Hematopoietic multipotent progenitor cell (in vitro differentiated cells): ENCODE measurements around the gene SLC25A25. TPM values are rescaled to one million over a fixed set of nuclear protein-coding genes. Genes with fewer than 3 reads are reported as not detected.

ENCODE experiments used
- DNase-seq, 3 donors: peaks; one replicate each; pipeline ENCODE4 v3.0.0-alpha.2; 2011 to 2015; ENCODE audit warnings: low read depth in 2 of 3, low spot score in 2 of 3
- total RNA-seq: library from RNA; depleted of rRNA; stranded (reverse); fragments of >200 nt; gene quantifications from one replicate; pipeline ENCODE4 v1.2.3, GENCODE V29; 2012

The SLC25A25 gene
- total RNA-seq, 1 donor = 14.8 TPM

DNA sequence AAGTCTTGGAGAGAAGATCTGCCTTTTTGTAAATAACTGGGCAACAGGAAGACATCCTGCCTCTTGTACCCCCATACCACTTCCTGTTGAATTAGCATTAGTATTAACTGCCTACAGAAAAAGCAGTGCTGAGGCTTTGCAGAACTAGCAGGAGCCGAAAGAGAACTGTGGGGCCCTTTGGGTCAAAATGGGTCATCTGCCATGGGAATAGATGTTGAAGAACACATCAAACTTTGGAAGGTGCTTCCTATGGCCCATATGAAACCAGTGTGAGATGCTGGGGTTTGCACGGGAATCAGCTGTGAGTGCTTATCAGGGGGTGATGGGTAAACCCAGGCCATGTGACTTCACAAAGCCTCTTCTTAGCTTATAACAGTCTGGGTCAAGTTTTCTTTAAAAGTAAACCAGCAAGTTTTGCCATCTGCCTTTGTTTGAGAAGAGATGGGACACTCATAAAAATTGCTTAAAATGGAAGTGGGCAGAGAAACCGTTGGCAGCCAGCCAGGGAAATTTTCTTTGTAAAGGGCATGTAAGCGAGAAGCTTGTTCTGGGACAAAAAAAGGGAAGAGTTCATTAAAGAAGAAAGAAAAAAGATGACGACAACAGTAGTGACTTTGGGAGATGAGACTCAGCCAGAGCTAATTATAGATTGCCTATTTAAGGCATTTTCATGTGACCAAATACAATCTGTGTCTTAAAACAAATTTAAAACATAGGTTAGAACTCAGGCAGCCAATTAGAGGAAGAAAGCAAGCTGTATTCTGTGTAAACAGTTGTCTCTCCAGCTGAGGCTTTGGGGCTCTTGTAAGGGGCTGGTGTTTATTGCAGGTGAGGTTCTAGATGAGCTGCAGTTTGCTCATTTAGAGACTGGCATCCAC is 4.4 kb downstream of the SLC25A25 start:
- peak in 2 of 3 donors; percentile 79 to 84 for DNase-seq

DNA sequence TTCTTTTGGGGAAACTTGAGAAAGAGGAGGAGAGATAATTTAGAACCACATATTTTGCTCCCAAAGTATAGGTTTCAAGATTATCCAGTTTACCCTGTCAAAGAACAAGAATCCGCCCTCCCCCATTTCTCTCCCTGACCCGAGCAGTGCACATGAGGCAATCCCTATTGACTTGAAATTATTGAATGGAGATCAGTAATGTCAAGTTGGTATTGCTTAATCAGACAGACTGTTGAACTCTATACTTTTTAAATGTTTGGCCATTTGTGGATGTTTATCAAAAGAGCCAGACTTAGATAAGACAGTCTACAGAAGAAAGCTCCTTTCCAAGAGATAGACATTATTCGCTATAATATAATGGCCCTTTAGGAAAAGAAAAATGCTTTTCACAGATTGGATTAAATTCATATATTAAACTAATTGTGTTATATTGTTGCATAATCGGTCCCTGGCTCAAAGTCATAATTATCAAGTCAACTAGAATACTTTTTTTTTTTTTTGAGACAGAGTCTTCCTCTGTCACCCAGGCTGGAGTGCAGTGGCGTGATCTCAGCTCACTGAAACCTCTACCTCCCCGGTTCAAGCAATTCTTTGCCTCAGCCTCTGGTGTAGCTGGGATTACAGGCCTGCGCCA is 5.3 kb downstream of the SLC25A25 start:
- no peak for DNase-seq

DNA sequence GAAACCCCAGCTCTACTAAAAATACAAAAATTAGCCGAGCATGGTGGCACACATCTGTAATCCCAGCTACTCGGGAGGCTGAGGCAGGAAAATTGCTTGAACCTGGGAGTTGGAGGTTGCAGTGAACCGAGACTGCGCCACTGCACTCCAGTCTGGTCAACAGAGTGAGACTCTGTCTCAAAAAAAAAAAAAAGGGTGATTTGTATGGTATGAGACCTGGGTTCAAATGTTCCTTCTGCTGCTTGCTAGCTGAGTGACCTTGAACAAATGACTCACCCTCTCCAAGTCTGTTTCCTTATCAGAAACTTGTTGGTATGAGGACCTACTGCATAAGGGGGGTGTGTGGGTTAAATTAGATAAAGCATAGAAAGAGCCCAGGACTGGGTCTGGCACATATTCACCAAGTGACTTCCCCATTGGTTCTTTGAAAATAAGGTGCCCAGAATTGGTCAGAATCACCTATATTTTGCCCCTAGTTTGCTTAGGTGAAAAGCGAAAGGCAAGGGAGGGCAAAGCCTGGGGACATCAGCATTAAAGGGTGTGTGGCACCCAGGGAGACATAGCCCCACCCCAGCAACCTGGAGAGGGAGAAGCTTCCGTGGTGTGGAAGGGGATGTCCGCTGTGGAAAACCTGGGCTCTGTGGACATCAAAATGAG is 9.9 kb downstream of the SLC25A25 start:
- DNase-seq = no peak

DNA sequence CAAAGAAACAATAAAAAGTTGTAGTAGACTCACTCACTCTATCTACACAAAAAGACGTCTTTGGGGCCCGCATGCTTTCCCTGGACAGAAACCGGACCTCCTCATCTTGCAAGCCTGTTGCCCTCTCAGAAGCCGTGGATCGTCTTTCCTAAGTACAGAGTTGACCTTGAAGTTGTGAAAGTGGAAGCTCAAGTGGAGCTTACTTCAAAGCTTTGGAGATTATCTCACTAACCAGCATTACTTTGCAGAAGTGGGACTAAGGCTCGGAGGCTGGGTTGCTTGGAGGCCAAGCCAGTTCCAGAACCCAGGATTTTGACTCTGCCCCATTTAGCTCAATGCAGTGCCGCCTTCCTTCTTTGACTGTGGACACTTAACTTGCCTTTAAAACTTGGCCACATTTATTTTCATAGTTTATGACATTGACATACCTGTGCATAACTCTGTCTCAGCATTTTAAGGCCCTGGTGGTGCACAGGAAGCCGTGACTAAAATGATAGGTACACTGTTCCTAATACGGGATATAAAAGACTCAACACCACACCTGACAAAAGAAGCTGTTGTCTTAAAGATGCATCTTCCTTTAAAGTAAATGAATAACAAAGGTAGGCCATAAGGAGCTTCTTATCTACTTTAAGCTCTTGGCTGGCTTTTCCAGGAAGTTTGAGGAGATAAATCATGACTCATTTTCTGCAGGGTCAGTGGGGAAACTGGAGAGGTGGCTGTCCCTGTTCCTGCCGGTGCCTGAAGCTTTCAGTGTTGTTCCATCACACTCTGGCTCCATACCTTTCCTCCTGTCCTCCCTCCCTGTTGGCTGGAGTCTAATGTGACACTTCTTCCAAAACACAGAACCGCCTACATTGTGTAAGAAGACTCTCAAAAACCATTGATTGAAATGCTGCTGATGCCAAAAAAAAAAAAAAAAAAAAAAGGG is 10.7 kb downstream of the SLC25A25 start:
- DNase-seq = no peak

DNA sequence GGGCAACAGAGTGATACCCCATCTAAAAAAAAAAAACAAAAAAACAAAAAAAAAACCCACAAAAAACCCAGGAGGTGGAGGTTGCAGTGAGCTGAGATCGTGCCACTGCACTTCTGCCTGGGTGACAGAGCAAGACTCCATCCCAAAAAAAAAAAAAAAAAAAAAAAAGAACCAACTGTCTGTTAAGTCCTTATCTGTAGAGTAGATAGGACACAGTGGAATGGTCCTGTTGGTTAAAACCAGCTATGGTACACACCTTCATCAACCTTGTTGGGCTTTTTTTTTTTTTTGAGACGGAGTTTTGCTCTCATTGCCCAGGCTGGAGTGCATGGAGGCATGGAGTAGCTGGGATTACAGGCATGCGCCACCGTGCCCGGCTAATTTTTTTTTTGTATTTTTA is 12.2 kb downstream of the SLC25A25 start:
- DNase-seq = no peak

DNA sequence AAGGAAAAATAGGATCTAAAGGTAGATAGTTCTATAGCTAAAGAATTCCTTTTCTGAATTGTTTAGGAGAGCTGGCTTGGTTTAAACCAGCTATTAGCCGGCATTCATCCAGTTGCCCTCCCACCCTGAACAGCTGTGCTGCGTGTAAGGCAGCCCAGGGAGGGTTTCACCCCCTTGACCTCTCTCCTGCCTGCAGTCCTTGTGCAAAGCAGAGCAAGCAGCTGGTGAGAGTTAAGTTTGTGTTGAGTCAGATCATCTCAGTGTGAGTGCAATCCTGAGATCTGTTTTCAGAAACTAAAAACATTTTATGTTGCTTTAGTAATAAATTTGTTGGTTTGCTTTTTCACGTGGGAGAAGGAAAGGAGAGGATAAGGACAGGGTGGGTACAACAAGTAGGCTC is 13.0 kb downstream of the SLC25A25 start:
- no peak for DNase-seq

DNA sequence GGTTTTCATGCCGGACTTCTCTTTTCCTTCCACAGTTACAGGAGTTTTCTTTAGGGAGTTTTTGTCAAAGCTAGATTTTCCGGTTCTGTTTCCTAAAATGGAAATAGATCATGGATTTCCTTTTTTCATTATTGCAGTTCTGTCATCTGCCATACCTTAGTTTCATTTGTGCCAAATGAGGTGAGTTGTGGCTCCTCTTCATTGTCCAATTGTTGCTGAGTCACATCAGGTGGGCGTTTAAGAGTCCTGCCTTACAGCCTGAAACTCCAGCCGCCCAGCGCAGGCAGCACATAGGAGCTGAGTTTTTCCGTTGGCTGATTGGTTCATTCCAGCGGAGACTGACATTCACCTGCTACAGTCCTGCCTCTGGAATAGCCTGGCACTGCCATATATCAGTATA is 14.1 kb downstream of the SLC25A25 start:
- DNase-seq = no peak

DNA sequence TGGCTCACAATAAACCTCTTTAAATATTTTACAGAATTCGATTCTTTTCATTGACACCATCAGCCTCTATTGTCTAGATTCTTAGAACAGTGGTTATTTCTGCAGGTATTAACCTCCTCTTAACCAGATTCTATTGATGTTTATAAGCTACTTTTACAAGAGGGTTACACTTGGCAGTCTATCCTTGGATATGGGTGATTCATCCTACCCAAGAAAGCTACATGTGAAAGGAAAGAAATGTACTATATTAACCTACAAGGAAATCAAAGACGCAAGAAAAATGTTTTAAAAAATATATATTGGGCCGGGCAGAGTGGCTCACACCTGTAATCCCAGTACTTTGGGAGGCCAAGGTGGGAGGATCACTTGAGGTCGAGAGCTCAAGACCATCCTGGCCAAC is 16.7 kb downstream of the SLC25A25 start:
- no peak for DNase-seq

DNA sequence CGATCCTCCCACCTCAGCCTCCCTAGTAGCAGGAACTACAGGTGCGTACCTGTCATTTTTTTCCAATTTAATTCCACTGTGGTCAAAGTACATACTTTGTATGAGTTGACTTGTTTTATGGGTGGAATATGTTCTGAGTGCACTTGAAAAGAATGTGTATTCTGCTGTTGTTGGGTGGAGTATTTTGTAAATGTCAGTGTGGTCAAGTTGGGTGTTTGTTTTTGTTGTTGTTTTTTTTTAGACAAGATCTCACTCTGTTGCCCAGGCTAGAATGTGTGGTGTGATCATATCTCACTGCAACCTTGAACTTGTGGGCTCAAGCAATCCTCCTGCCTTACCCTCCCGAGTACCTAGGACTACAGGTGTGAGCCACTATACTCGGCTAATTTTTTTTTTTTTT is 17.9 kb downstream of the SLC25A25 start:
- DNase-seq = no peak

DNA sequence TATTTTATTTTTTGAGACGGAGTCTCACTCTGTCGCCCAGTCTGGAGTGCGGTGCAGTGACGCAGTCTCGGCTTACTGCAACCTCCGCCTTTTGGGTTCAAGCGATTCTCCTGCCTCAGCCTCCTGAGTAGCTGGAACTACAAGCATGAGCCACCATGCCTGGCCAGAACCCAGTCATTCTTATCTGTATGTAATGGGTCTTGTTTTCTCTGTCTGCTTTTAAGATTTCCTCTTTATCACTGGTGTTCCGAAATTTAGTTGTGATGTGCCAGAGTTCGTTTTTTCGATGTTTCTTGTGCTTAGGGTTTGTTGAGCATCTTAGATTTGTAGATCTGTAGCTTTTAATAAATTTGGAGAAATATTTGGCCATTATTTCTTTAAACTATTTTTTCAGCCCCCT is 19.2 kb downstream of the SLC25A25 start:
- no peak for DNase-seq

DNA sequence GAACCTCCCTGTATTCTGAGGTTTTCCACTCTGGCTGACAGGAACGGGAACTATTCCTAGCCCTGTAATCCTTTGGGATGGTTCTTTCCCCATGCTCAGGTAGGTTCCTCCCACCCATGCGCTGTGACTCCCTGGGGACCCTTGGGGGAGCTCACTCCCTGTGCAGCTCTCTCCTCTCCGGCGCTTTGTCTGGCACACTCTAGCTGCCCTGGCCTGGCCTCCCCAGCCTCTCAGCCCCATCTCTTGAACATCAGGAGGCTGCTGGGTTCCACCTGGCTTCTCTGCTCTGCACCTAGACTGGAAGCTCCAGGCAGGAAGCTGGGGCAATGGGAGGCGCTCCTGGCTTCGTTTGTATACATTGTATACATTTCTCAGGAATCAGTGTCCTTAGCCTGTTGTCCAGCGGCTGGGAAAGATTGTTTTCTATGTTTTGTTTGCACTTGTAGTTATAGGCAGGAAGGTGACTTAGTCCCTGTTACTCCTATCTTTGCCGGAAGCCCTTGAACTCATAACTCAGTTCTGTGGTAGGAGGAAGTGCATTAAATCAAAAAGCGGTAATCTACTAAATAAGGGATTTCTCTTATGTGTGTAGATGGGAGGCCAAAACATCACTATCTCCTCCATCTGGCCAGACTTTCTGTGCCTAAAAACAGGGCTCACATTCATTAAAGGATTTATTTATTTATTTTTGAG is 20.4 kb downstream of the SLC25A25 start:
- DNase-seq = no peak

DNA sequence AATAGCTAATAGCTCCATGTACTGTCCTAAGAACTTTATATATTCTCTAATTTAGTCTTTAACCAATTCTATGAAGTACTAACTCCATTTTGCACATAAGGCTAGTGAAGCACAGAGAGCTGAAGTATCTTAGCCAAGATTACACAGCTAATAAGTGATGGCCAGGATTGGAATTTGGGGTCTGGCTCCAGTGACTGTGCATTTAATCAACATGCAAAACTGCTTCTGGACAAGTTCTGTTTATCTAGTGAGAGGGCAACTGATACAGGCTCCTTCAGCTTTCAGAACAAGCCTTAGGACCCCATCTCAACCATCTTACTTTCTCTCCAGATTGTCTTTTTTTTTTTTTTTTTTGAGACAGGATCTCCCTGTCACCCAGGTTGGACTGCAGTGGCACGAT is 21.3 kb downstream of the SLC25A25 start:
- no peak for DNase-seq

DNA sequence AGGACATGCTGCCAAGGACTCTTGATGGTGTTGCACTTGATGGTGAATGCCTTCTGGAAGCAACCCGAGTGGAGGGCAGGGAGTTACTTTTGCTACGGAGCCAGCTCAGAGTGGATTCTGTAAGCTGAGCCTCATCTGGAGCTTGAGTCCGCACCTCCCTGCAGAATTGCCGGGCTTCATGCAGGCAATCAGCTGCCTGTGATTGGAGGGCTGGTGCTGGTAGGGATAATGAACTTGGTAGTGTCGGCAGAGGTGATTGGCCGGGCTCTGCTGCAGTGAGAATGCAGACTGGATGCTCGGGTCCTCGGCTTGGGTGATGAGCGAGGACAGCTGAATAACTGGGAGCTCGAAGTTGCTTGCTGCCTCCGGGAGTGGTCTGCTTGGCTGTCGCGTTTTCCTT is 23.1 kb downstream of the SLC25A25 start:
- no peak for DNase-seq

DNA sequence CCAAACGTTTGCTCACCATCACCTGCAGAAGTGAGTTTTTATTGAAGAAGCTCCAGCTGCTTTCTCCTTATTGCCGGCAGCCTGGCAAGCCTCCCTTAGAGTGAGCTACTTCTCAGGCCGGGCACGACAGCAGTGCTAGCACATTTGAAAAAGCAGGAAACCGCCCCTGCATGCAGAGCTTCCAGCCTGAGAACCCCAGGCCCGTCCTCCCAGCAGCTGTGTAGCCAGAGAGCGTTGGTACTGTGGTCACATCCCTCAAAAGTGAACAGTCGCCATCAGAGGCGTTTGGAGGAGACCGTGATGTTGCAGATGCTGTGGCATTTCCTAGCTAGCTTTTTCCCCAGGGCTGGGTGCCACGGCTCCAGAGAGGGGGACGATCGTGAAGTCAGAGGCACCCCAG is 23.5 kb downstream of the SLC25A25 start:
- DNase-seq = no peak

DNA sequence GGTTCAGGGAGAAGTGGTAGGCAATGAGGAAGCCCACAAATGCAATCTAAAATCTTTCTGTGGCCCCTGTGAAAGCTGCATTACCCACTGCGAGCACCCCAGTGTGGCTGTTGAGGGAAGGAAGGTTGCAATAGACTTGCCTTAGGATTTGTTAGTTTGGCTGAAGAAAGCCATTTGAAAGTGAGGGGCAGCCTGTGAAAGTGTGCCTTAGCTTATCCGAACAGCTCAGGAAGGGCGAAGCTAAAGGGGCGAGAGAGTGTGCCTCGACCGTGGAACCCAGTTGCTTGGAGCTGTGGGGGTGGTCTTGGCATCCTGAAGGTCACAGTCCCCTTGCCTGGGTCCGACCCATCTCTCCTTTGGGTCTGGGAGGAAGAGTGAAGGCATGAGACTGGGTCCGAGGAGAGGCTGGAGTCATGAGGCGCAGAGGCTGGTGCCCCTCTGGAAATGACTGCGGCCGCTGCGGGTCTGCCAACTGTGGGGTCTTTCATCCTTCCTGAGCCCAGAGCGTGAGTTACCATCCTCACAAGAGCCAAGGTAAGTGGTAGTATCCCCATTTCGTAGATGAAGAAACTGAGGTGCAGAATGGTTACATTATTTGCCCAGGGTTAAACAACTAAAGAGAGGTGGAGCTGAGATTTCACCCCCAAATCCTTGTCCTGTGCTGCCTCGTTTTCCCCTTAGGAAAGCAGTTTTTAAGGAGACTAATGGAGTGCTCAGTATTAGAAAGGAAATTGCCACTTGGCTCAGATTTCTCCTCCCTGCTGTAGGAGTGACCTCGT is 24.4 kb downstream of the SLC25A25 start:
- DNase-seq = no peak

DNA sequence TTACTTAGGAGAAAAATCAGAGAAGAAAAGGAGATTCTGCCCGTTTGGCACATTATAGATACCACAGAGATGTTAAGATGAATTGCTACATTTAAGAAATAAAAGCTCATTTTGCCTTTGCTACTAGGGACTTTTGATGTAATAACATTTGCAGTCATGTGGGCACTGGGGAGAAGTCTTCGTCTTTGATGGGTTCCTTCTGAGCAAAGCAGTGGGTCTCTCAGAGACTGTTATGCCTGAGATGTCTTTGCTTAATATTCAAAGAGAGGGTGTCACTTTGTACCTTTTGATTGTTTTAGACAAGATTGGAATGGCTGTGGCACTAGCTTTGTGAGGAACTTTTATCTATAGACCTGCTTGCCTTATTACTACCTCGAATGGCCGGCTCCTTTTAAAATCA is 25.0 kb downstream of the SLC25A25 start:
- no peak for DNase-seq

DNA sequence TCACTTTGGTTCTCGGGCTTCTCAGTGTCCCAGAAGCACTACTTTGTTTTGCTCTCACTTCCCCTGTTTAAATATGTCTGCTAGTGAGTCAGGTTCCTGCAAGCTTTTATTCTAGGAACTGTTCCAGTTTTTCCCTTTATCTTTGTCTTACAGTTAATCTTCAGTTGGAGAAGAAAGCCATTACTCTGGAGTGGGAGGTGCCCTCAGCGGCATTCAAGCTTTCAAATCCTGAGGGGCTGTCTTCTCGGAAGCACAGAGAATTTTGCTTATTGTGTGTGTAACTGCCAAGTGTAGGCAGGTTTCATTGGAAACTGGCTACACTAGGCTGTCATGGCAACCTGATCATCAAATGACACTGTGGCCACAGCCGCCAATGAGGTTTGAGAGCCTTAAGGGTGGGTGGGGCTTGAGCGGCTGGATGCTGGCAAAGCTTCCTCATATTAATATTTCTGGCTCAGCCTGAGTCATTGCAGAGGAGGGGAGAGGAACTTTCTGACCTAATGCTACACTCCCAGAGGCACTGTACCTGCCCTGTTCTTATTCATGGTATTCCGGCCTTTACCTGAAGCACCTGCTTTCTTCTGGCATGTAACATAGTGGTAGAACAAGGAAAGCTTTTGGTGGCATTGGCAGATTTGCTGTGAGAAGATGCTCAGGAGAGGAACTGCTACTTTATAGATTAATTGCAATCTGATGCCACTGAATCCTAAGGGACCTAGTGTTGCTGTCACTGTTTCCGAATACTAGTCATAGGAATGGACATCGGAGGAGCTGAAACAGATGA is 26.3 kb downstream of the SLC25A25 start:
- peak in 2 of 3 donors; percentile 93 to 98 for DNase-seq

DNA sequence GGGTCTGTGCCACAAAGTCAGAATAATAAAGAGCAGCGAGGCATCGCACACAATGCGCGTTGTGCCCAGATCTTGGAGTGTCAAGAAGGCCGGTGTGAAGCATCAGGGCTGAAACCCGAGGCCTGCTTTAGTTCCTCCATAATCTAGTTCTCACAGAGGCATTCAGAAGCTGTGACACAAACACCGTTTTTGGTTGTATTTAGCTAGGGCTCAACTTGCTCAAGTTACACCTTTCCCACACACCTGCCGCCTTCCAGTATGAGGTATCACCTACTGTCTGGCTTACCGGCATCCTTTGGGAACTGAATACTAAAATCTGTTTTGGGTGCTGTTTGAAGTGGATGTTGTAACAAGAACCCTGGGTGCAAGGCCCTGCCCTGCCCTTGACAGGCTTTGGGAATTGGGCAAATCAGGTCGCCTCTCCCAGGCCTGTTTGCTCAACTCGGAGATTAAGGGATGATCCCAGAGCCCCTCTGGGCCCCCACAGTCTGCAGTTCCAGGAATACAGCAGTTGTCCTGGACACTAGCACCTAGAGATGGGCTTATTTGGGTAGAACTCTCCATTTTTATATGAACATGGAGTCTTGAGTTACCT is 27.0 kb downstream of the SLC25A25 start:
- no peak for DNase-seq
